ENCODE results near the gene CYP11A1. TPM values are rescaled to one million over a fixed set of nuclear protein-coding genes. Genes with fewer than 3 reads are reported as not detected.

CYP11A1 gene
- total and polyA plus RNA-seq, 10 of the 15 experiments (the other 5 are each of a cell fraction or from before 2014, with no cell fraction given) = 0.11 to 1.2 (median 0.23) TPM; not detected in 5

- RAD21 ChIA-PET (ENCODE audit: unreplicated experiment) = interaction anchor here (0.8 to 20.3 kb wide), 12 partner anchors 8 to 388 kb away, joined by 3 to 496 read pairs (median 8); partner anchors contain the start of genes ARID3B and SEMA7A
- H3K4me3 ChIP-seq = peak overlapping the region; percentile 59; the same call in 1 of the 2 replicates
- H3K79me2 ChIP-seq (ENCODE audit: control insufficient read depth, insufficient read depth, low read length) = peaks cover 44% of the 10 kb centered on the region
- TF ChIP-seq NKRF (conservative IDR thresholded peaks at IDR 0.05) (no peak), POU2F2 (IDR thresholded peaks at IDR 0.05; ENCODE audit: borderline replicate concordance, low read depth, low read length) (peak; percentile 21; the same call in 1 of the 3 replicates), TAF1 (IDR thresholded peaks at IDR 0.05; ENCODE audit: borderline replicate concordance, low read depth, low read length) (0 out of 2 replicates have a peak, but pooled peaks have one; percentile 18), NRF1 (conservative IDR thresholded peaks at IDR 0.05; ENCODE audit: low read depth, low read length) (no peak), POLR2AphosphoS5 (IDR thresholded peaks at IDR 0.05; ENCODE audit: low read length) (no peak; the same call in 1 of the 2 replicates), E2F4 (IDR thresholded peaks at IDR 0.05; ENCODE audit: low read depth, low read length) (no peak), ESRRA (IDR thresholded peaks at IDR 0.05; ENCODE audit: low read length) (no peak), RAD21 (IDR thresholded peaks at IDR 0.05; ENCODE audit: insufficient read depth, low read depth, low read length) (no peak), ZNF24 (IDR thresholded peaks at IDR 0.05) (0 out of 2 replicates have a peak, but pooled peaks have one; percentile 14), EGR1 (IDR thresholded peaks at IDR 0.05; ENCODE audit: borderline replicate concordance in 1 of 2, low read depth in 2 of 2, low read length in 2 of 2) (0 out of 3 replicates have a peak, but pooled peaks of 1 of the 2 experiments have one; percentile 10), HSF1 (IDR thresholded peaks at IDR 0.05; ENCODE audit: low read depth, low read length) (peak; percentile 66; the same call in 1 of the 2 replicates), BCL11A (IDR thresholded peaks at IDR 0.05; ENCODE audit: low read depth, low read length) (no peak), BHLHE40 (IDR thresholded peaks at IDR 0.05; ENCODE audit: borderline replicate concordance in 1 of 2, low read depth in 2 of 2, low read length in 1 of 2) (0 out of 4 replicates have a peak, but pooled peaks of 1 of the 2 experiments have one; percentile 7)
- SMC1A ChIA-PET (ENCODE audit: uncharacterized antibody, unreplicated experiment) = interaction anchor here (0.8 to 12.5 kb wide), 11 partner anchors 7 to 385 kb away, joined by 3 to 336 read pairs (median 7); partner anchors contain the start of gene SEMA7A
- 0% methylated on average over 5 of the region's 5 CpGs for WGBS (ENCODE audit: insufficient coverage, insufficient replicate concordance, low lambda C conversion rate, missing lambda C conversion rate)
- peak overlapping the region; percentile 100 for H3K4me2 ChIP-seq (ENCODE audit: control insufficient read depth, insufficient read depth)
- FAIRE-seq (no peak), DNase-seq (ENCODE audit: low read depth, low spot score) (no peak), ATAC-seq (no peak)
- no TSS peak for BruUV-seq (replicated peaks)
- H2AFZ ChIP-seq (ENCODE audit: control insufficient read depth, low read depth, low read length) = no peak overlapping the region
- H3K4me1 ChIP-seq (ENCODE audit: control insufficient read depth, insufficient read depth, low read length) = peaks cover 80% of the 10 kb centered on the region
- CTCF ChIA-PET = interaction anchor here (0.6 to 15.7 kb wide), 16 partner anchors 9 to 386 kb away, joined by 3 to 226 read pairs (median 4); partner anchors contain the start of genes SEMA7A and UBL7
- in situ Hi-C loops (cut with MboI) (no loop called here), intact Hi-C loops (cut with micrococcal nuclease; ENCODE audit: unreplicated experiment) (no loop called here)
- peak overlapping the region; percentile 85 for H3K9ac ChIP-seq (ENCODE audit: control insufficient read depth, insufficient read depth, low read length)
- POLR2A ChIA-PET = interaction anchor here (0.8 to 15.4 kb wide), 9 partner anchors 8 to 388 kb away, joined by 3 to 325 read pairs (median 8); partner anchors contain the start of genes SEMA7A and UBL7
- no peaks in the 10 kb centered on the region for H3K9me3 ChIP-seq (replicated peaks; ENCODE audit: control insufficient read depth, insufficient read depth, low read length)
- no peaks in the 10 kb centered on the region for H4K20me1 ChIP-seq (ENCODE audit: control insufficient read depth, insufficient read depth)
- H3K36me3 ChIP-seq (ENCODE audit: control insufficient read depth in 2 of 2, insufficient read depth in 2 of 2, low read length in 1 of 2) = no peaks in the 10 kb centered on the region
- peak overlapping the region; percentile 100 for H3K27ac ChIP-seq (ENCODE audit: control insufficient read depth, insufficient read depth)
- H3K27me3 ChIP-seq (replicated peaks in 1 of 2; ENCODE audit: control insufficient read depth in 2 of 2, insufficient read depth in 2 of 2, low read length in 1 of 2) = no peaks in the 10 kb centered on the region
Observed at GRCh38 chr15:74402337-74402841, 34.9 kb upstream of the CYP11A1 start.
